Activated T-helper 1 cell treated with anti-CD3 and anti-CD28 coated beads, Interleukin-2, amount 50 U/mL, for 16 hours (primary cell): Measurements from ENCODE around the gene FGGY.
"Not testable (repeated sequence)": the region's sequence is repeated elsewhere in the genome, so short reads cannot be mapped to it uniquely, and the experiment has no call there.

Experiments
- DNase-seq, 2 donors: peaks; one replicate each; pipeline ENCODE4 v3.0.0-alpha.2; 2020; ENCODE audit warnings: low read depth in 1 of 2, low spot score in 1 of 2

Gene FGGY

DNA sequence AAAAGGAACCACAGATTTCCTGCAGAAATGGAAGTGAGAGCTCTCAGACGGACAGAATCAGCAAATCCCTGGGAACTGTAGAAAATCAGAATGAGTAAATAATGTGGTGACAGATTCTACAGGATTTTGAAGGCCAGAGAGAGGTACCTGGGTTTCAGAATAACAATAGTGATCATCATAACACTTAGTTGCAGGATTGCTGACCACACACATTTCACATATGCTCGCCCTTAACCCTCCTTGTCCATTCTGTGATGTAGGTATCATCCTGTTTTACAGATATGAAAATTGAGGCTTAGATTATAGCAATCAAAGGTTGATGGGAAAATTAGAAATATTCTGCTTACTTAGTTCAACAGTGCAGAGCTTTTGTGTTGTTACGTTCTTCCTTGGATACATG, 419.9 kb downstream of the FGGY start:
- no peak for DNase-seq

DNA sequence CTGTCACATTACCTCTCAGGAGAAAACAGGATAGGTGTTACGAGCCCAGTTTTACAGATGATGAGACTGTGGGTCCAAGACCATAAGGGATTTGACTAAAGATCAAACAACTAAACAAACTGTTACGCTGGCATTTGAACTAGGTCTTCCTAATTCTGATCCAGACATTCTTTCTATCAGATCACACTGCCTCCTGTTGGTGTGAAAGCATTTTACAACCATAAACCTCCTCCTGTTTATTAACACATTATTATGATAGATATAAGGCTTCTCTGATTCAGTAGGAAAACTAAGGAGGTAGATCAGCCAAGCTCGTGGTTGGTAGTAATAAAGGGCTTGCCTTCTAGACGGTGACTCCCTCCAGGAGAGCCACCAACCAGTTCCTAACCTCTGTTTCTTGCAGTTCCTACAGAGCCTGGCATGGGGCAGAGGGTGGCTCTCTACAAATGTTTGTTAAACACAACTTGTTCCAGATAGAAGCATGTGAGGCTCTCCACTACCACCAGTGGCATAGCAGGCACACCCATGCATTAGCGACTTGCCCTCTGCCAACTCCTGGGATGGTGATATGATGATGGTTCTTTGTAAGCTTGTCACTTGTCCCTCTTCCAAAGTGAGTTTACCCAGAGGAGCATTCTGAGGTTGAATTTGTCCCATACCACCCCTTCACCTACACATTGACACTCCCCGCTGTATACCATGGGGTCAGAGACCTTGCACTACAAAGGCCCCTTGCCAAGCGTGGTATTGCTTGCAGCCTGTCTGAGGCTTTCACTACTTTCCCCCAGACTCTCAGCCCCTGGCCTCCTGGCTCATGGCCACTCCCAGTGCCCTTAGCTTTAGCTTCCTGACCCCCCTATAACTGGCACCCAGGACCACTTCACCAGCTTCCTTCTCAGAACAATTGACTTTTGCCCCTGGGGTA, 421.4 kb downstream of the FGGY start:
- no peak for DNase-seq

DNA sequence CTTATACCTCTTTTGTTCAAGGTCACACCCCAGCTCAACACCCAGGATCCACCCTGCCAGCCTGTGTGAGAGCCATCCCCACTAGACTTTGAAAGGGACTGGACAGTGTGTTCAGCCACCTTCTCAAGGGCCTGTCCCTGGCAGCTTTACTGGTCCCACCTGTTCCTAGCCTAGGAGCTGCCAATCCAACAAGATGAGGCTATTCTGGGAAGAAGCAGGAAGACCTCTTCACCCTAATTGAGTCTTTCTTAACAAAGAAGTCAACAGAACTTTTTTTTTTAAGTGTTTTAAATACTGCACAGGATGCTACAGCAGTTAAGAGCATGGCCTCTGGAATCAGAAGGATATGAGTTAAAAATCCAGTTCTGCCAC, 422.1 kb downstream of the FGGY start:
- no peak for DNase-seq

DNA sequence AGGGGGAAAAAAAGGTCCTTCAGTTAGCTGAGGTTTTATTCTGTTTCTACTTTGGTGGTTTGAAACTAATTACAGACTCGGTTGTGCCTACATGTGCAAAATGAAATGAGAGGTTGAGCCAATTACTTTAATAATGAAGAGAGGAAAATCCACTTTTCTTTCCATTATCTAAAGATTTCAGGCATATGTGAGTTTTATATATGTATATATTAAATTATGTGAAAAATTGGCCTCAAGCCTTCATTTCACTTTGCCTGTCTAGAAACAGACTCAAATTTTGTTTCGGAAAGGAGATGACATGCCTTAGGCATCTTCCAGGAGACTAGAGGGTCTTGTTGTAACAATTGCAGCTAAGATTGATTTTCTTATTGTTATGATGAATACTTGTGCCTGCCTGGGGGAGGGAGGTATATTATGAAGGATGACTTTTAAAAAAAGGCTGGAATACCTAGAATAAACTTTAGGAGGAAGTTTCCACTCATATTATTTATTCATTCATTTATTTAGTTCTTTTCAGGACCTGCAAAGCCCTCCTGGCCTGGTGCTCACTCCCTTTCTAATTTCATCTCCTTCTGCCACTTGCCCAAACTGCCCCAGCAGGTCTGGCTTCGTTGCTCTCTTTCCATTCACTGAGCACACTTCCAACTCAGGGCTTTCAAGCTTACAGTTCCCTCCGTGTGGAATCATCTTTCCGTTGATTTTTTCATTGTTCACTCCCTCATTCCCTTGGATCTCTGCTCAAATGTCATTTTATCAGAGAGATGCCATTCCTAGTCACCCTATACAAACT, 423.6 kb downstream of the FGGY start:
- no peak for DNase-seq

DNA sequence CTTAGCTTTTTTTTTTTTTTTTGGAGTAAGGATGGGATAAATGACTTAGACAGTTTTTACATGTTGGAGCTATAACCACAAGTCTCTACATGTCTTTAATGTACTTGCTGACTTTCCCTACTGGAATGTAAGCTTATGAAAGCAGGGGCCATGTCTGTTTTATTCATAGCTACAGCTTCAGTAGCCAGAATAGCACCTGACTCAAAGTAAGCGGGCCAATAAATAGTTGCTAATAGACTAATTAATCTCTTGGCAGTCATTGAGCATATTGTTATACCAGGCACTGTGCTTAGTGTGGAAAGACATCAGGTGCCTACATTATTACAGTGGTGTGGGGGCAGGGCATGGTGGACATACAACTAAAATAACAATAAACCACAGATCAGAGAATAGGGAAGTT, 433.4 kb downstream of the FGGY start:
- DNase-seq, result no peak

DNA sequence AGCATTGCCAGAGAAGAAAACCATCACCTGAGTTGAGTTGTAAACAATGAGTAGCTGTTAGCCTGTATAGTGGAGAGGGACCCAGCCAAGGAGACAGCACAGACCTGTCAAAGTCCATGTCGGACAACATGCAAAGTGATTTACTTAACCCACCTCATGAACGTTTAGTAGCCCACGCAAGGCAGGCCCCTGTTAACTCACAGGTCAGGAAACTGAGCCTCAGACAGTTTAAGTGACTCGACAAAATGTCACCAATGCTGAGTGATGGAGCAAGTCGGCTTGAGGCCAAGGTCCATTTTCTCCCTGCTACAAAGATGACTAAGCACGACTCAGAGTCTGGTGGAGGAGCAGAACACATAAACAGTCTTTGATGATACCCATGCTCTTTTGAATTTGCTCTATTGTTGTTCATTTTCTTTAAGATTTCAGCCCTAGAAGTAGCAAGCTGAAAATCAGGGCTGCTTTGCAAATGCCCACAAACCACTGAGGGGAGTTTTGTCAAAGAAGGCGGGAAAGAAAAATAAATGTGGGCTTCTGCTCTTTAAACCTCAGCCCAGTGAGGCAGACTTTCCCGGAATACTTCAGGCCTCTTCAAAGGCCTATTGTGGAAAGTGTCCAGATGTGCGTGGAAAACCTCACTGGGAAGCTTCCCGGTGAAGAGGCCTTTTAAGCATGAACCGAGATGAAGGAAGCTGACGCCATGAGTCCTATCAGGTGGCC, 434.0 kb downstream of the FGGY start:
- no peak for DNase-seq

DNA sequence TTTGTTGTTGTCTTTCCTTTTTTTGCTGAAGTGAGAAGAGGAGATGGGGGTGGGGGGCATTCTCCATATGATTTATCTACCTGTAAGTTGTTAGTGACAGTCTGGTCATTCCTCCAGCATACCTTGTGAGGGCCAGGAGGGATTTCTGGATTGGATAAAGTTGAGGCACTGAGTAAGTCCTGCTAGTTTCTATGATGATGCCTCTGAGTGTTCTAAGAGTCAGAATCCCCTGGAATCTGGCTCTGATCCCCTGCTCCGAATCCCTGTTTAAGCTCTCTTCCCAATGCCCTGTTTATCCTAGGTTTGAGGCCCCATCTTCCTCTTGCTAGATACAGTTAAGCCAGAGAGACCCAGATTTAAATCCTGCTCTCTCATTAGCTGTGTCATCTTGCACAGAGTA, 434.7 kb downstream of the FGGY start:
- DNase-seq, result no peak

DNA sequence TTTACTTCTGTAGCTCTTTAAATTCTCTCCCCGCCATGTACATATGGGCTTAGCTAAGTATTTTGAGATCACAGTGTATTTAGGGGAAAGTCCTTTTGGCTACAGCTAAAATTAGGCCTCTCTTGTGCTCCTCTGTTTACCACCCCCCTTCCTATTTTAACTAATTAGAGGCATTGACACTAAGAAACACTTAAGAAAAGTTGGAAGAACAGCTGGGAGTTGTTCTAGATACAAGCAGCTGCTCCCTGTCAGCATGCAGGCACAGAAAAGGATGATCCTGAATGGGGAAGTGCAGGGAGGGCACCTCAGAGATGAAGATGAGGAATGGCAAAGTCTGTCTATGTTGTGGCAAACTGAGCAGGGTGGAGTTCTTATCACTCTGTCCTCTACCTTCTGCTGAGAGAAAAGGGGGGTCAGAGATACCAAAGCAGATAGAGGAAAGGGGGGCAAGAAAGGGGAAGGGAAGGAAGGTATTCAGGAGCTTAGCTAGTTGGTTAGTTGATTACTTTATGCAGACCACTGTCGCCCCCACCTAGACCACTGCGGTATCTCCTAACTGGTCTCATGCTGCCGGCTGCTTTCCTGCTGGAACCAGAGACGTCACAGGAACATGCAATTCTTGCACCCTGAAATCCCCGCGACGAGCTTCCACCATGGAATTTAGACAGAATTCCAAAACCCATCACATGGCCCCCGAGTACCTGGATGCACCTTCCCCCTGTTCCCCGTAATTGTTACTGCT, 435.5 kb downstream of the FGGY start:
- no peak for DNase-seq

DNA sequence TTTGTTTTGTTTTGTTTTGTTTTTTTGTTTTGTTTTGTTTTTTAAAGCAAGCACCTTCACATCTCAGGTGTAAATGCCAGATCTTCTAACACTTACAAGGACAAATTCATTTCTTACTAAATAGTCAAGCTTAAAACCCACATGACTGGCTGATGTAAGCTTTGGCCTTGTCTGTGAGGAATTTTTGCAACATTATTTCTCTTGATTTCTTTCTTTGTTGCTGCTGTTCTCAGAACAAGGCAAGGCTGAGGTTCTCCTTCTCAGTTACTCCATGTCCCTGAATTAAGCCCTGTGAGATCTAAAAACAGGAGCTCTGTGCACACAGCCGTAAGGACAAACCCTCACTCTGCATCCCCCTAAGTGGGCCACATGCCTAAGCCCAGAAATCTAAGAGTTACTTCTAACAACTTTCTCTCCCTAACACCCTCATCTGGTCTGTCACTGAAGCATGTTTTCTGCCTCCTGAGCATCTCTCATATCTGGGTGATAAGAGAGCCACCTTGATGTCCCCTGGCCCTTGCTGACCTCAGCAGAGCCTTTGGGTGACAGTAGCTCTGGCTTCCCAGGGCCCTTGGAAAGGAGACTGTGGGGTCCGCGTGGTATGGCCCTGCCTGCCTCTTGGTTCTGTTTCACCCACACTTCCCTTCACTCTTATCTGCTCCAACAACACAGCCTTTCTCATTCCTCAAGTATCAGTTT, 436.7 kb downstream of the FGGY start:
- DNase-seq, result no peak

DNA sequence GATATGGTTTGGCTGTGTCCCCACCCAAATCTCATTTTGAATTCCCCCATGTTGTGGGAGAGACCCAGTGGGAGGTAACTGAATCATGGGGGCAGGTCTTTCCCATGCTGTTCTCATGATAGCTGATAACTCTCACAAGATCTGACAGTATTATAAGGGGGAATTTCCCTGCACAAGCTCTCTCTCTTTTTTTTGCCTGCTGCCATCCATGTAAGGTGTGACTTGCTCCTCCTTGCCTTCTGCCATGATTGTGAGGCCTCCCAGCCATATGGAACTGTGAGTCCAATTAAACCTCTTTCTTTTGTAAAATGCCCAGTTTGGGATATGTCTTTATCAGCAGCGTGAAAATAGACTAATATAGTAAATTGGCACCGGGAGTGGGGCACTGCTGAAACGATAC, 439.0 kb downstream of the FGGY start:
- not testable (repeated sequence) for DNase-seq

DNA sequence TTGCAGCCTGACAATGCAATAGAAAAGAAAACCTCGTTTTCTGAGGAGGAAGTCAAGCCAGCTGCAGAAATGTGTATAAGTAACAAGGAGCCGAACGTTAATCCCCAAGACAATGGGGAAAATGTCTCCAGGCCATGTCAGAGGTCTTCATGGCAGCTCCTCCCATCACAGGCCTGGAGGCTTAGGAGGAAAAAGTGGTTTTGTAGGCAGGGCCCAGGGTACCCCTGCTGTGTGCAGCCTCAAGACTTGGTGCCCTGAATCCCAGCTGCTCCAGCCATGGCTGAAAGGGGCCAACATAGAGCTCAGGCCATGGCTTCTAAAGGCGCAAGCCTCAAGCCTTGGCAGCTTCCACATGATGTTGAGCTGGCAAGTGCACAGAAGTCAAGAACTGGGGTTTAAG, 439.9 kb downstream of the FGGY start:
- DNase-seq, result no peak

DNA sequence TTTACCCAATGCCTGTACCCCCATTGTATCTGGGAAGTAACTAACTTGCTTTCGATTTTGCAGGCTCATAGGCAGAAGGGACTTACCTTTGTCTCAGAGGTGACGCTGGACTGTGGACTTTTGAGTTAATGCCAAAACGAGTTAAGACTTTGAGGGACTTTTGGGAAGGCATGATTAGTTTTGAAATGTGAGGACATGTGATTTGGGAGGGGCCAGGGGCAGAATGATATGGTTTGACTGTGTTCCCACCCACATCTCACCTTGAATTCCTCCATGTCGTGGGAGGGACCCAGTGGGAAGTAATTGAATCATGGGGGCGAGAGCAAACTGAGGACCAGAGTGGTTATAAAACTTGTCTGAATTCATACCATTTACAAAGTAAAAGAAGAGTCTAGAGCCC, 440.7 kb downstream of the FGGY start:
- no peak for DNase-seq

DNA sequence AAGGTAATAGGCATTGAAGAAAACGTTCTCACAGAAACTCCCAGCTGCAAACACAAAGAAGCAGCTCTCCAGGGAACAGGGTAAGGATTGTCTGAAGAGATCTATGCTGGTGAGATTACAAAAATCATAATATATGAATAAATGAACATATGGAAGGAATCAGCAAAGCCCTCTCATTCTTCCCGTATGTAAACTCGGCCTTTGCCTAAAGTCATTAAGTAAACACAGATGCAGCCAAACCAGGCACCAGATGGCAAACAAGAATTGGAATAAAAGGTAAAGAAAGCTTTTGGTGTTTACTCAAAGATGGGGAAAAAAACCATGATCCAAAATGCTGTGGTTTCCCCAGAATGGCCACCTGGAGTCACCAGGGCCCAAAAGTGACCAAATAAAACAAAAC, 441.3 kb downstream of the FGGY start:
- DNase-seq, result no peak

DNA sequence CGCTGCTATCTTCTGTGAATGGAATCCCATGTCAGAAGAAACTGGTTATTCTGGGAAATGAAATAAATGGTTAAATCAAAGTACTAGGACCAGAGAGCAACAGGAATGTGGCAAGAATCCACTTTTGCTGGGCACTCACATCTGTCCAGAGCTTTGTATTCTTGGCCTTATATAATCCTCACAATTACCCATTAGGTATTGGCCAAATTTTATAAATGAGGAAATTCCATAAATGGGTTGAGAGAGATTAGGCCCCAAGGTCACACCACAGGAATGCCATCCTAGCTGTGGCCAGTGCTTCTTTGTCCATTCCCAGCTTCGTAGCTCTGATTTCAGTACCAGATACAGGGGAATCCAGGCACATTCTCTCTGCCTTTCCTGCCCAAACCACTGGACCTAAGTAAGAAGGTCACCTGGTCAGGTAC, 441.7 kb downstream of the FGGY start:
- DNase-seq, result no peak

DNA sequence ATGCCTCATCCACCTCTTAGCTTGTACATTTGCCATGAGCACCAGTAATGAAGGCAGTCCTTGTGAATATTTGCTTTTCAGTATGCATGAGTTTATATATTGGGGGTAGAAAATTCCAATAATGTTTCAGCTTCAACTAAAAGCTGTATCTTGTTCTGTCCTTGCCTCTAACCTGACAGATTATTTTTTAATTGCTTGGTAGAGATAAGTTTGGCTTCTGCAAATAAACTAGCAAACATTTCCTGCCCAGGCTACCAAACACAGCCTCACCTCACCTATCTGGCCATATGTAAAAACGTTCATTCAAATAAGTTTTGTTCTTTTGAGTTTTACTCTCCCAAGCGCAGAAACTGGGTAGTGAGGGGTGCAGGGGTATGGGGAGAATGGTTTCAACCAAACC, 442.2 kb downstream of the FGGY start:
- no peak for DNase-seq

DNA sequence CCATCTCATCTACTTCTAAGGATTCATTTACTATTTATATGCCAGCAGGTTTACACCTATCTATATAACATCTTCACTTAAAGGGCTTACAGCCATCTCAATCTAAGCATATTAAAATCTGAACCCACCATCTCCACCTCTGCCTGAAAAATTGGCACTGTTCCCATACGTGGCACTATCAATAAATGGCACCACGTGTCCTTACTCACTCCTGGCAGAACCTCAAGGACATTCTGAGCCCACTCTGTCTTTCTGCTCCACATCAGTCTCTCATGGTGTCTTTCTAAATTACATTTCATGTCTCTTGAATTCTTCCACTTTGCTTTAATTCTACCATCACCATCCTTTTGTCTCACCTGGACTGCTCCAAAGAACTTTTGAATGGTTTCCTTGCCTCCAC, 445.6 kb downstream of the FGGY start:
- no peak for DNase-seq

DNA sequence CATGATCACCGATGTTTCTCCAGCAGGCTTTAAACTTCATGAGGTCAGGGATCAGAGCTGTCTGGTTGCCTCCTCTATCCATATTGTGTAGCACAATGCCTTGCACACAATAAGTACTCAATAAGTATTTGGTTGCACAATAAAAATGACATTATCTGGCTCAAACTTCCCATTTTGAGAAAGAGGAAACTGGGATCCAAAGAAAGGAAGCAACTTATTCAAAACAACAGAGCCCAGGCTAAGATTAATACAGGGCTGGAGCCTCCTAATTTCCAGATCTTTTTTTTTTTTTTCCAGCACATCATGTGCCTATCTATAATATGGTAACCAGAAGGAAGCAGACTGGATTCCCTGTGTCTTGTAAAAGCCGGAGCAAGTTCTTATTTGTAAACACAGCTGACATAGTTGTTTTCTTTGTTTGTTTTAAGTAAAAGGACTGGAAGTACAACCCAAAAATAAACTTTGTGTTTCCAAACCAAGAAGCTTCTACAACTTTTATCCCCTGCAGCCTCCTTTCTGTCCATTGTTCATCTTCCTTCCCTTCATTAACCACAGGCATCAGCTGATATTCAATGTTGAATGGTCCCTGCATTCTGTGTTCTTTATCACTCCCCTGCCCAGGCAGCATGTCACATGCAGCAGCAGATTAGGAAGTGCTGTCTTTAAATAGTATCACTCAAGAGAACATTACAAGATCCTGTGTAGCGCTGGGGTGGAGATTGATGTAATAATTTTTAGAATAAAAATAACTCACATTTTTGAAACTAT, 446.6 kb downstream of the FGGY start:
- DNase-seq, result no peak

DNA sequence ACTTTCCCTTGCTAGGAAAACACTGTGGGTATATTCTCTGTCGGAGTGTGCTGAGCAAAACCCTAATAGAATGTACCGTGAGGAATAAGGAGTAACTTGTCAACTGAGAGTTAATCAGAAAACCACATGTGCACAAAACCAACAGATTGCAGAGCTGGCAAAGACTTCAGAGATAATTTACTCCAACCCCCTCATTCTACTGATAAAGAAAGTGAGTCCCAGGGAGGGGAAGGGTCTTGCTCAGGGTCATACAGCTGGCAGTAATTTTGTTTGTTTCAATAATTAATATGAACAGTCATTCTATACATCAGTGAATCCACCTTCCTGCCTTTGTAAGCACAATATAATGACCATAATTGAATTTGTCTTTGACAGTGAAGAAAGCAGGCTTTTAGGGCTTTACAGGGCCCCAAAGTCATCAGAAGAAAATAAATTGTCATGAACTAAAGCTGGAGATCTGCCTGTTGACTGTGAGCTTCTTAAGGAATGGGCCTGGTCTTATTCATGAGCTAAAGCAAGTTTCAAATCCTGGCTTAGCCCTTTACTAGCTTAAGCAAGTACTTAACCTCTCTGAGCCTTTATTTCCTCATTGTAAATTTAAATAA, 450.6 kb downstream of the FGGY start:
- no peak for DNase-seq

DNA sequence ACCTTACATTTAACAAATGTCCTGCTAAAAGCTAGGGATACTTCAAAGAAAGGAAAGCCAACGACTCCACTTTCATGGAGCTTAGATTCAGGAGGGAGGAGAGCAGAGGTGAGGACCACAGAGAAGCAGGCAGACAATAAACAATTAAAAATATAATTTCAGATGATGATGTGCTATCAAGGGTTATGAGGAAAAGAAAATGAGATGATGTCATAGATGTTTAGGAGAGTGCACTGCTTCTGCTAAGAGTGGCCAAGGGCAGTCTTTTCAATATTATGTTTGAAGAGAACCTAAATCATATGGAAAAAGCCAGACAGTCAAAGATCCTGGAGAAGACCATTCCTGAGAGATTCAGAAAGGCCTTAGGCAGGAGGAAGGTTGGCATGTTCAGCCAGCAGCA, 451.2 kb downstream of the FGGY start:
- no peak for DNase-seq
